Measurements from ENCODE around the gene EIF1AD. TPM values are rescaled to one million over a fixed set of nuclear protein-coding genes. Genes with fewer than 3 reads are reported as not detected.

EIF1AD gene
- total RNA-seq, 2 experiments from 2014 or later = 53.5 to 54.2 TPM

DNA sequence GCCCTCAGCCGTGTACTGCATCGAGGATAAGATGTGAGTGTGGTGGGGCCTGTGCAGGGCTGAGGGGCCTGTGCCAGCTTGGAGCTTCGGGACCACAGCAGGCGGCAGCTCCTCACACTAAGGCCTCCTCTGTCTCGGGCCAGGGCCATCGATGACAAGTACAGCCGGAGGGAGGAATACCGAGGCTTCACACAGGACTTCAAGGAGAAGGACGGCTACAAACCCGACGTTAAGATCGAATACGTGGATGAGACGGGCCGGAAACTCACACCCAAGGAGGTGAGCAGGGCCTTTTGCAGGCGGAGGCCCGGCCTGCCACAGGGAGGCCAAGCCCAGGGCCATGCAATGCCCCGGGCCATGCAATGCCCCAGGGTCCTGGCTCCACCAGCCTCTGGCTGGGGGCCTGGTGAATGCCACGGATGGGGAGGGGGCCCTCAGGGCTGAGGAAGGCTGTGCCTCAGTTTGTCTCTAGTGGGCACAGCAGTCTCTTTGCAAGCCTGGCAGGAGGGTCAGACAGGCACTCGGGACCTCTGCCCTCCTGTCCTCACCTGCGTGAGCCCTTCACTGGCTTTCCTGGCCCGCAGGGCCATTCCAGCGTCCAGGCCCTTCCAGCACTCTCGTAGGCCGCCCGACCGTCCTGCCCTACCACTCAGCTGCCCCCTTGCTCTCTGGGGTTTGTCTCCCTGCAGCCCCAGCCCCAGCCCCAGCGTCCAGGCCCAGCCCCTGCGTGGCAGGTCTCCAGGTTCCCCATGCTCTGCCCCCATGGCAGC lies 24.2 kb downstream of the EIF1AD start:
- H3K36me3 Mint-ChIP-seq (ENCODE audit: low read depth) = peaks cover 42% of the 10 kb centered on the region

DNA sequence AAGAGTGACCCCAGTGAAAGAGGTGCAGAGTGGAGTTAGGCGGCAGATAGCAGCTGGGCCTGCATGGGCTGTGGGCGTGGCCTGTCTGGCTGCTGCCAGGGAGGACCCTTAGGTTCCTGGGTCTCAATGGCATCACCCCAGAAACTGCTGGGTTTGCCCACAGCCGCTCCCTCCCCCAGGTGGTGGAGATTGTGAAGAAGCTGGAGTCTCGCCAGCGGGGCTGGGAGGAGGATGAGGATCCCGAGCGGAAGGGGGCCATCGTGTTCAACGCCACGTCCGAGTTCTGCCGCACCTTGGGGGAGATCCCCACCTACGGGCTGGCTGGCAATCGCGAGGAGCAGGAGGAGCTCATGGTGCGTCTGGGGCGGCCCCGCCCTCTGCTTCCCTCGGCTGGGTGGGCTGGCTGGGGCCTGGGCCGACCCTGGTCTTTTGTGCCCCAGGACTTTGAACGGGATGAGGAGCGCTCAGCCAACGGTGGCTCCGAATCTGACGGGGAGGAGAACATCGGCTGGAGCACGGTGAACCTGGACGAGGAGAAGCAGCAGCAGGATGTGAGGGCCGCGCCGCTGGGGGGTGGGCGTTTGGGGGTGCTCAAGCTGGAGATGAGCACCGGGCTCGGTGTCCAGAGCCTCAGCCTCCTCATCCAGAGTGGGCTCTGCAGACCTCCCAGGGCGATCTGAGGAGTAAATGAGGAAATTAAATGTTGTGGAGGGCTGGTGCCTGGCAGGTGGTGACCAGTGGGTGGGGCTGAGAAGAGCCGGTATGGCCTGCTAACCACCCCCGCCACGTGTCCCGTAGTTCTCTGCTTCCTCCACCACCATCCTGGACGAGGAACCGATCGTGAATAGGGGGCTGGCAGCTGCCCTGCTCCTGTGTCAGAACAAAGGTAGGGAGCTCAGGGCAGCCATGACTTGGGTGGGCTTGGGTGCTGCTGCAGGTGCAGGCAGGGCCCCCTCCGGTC lies 25.5 kb downstream of the EIF1AD start:
- CTCF ChIA-PET = no interaction called here
- DNase-seq (no peak), ATAC-seq (no peak)
- no peaks in the 10 kb centered on the region for H3K4me1 Mint-ChIP-seq (ENCODE audit: low read depth)
- POLR2A ChIA-PET = interaction anchor here (1.6 kb wide), 1 partner anchor 11 kb away, joined by 3 read pairs; no protein-coding TSS in a partner anchor
- H3K27me3 Mint-ChIP-seq (ENCODE audit: low read depth) = no peaks in the 10 kb centered on the region
- no peaks in the 10 kb centered on the region for H3K9me3 Mint-ChIP-seq (ENCODE audit: insufficient read depth)
- H3K36me3 Mint-ChIP-seq (ENCODE audit: low read depth) = peaks cover 48% of the 10 kb centered on the region
- no peak overlapping the region for H3K4me3 Mint-ChIP-seq
- peak overlapping the region; percentile 18 for H3K27ac Mint-ChIP-seq

More for the DNA sequence above, 24.2 kb downstream of the EIF1AD start:
- H3K4me3 Mint-ChIP-seq = no peak overlapping the region
- H3K9me3 Mint-ChIP-seq (ENCODE audit: insufficient read depth) = no peaks in the 10 kb centered on the region
- ATAC-seq (no peak), DNase-seq (no peak)
- ChIA-PET POLR2A (interaction anchor here (1.6 kb wide), 1 partner anchor 13 kb away, joined by 3 read pairs; no protein-coding TSS in a partner anchor), CTCF (interaction anchor here (2.0 kb wide), 1 partner anchor 93 kb away, joined by 10 read pairs; no protein-coding TSS in a partner anchor)
- no peaks in the 10 kb centered on the region for H3K4me1 Mint-ChIP-seq (ENCODE audit: low read depth)
- no peak overlapping the region for H3K27ac Mint-ChIP-seq
- H3K27me3 Mint-ChIP-seq (ENCODE audit: low read depth) = no peaks in the 10 kb centered on the region

DNA sequence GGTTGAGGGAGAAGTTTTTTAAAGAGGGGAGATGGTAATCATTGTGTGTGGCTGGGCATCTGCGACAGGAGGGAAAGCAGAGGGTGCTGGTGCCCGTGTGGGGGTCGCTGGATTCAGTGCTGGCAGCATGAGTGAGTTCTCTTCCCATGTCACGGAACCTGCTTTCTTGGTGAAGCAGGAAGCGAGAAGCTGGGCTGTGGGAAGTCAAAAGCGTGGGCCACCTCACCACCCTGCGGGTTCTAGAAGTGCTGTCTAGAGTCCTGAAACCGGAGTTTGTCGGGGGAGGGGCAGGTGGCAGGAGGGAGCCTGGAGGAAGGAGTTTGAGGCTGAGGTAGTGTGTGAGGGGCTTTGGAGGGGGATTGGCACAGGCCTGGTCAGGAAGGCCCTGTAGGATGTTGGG lies 26.2 kb downstream of the EIF1AD start:
- H3K9me3 Mint-ChIP-seq (ENCODE audit: insufficient read depth) = no peaks in the 10 kb centered on the region
- peak overlapping the region; percentile 18 for H3K27ac Mint-ChIP-seq
- no peaks in the 10 kb centered on the region for H3K27me3 Mint-ChIP-seq (ENCODE audit: low read depth)
- no peak for ATAC-seq
- CTCF ChIA-PET = no interaction called here
- POLR2A ChIA-PET = no interaction called here
- H3K36me3 Mint-ChIP-seq (ENCODE audit: low read depth) = peaks cover 48% of the 10 kb centered on the region
- H3K4me1 Mint-ChIP-seq (ENCODE audit: low read depth) = no peaks in the 10 kb centered on the region
- DNase-seq = no peak
- H3K4me3 Mint-ChIP-seq = no peak overlapping the region

DNA sequence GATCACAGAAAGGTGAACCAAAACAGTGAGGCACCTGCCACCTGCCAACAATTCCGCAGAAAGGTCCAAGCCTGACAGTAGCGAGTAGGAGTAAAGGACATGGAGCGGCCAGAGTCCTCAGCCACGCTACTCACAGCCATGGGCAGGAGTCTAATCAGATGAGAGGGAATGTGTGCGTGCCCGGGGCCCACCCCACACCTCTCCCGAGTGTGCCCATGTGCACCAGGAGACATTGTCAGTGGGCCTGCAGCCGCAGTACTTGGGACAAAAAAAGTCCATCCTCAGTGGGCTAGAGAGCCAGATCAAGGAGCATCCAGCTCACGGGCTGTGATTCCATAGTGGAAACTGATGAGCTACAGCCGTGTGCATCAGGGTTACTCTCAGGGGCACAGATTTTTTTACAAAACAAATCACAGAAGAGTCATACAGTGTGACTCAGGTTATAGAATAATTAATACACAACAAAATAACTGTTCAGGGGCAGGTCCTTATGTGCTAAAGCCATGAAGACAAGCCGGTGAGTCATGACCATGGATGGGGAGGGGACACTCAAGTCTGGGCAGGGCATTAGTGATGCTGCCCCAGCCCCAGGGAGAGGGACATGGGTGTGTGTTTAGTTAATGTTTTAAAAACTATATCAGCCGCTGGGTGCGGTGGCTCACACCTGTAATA lies 28.4 kb downstream of the EIF1AD start:
- H3K9me3 Mint-ChIP-seq (ENCODE audit: insufficient read depth) = no peaks in the 10 kb centered on the region
- H3K27me3 Mint-ChIP-seq (ENCODE audit: low read depth) = no peaks in the 10 kb centered on the region
- H3K4me3 Mint-ChIP-seq = no peak overlapping the region
- POLR2A ChIA-PET = no interaction called here
- peak overlapping the region; percentile 2 for H3K27ac Mint-ChIP-seq
- peaks cover 3% of the 10 kb centered on the region for H3K4me1 Mint-ChIP-seq (ENCODE audit: low read depth)
- CTCF ChIA-PET = interaction anchor here (1.0 kb wide), 1 partner anchor 44 kb away, joined by 3 read pairs; no protein-coding TSS in a partner anchor
- peaks cover 49% of the 10 kb centered on the region for H3K36me3 Mint-ChIP-seq (ENCODE audit: low read depth)
- DNase-seq (no peak), ATAC-seq (no peak)

DNA sequence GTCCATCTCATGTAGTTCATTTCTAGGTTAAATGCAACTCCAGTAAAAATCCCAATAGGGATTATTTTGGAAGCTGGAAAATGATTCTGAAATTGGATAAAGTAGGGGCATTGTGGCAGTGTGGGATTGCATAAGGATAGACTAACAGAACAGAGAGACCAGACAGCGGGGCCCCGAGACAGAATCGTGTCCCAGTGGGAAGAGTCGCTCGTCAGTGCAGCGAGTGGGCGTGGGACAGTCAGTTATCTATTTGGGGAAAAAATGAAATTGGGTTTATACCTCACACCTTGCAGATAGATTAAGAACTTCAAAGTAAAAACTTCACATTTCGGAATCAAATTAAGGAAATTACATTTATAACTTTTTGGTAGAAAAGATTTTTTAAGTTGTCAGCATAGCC lies 29.8 kb downstream of the EIF1AD start:
- Mint-ChIP-seq H3K36me3 (ENCODE audit: low read depth) (peaks cover 51% of the 10 kb centered on the region), H3K27ac (no peak overlapping the region), H3K9me3 (ENCODE audit: insufficient read depth) (no peaks in the 10 kb centered on the region), H3K27me3 (ENCODE audit: low read depth) (no peaks in the 10 kb centered on the region), H3K4me3 (no peak overlapping the region), H3K4me1 (ENCODE audit: low read depth) (peaks cover 3% of the 10 kb centered on the region)
- ChIA-PET CTCF (interaction anchor here (1.0 to 3.0 kb wide), 3 partner anchors 81 to 88 kb away, joined by 3 to 15 read pairs (median 13); partner anchors contain the start of genes CCDC85B and FIBP), POLR2A (no interaction called here)
- ATAC-seq (no peak), DNase-seq (no peak)

DNA sequence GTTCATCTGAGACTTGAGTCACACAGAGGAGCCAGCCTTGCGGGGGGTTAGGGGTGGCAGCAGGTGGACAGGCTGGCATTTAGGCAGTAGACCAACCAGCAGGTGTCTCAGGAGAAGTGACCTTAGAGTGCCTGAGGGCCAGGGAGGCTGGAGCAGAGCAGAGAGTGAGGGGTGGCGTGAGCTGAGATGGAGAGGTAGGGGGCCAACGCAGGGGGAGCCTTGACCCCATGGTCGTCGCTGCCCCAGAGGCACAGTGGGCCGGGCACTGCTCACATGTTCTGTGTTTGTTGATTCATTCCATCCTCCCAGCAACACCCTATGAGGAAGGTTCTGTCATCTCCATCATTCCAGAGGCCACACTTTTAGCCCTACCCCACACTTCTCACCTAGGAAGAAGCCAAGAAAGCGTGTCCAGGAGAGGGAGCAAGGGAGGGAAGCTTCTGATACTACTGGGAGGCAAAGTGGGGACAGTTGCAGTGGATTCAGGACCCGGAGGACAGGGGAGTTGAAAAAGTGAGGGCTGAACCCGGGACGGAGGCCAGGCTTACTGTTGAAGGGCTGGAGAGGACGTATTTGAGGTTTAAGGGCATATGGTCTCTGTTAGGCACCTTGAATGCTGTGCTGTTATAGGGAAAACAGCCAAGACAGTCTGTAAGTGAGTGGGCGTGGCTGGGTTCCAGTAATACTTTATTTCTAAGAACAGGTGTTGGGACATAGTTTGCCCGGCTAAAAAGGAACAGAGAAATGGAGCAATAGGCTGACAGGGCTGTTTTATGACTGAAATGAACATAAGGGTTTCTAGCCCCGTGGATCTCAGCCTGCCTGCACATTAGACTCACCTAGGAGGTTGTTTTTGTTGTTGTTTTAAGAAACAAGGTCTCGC lies 33.1 kb downstream of the EIF1AD start:
- peaks cover 58% of the 10 kb centered on the region for H3K36me3 Mint-ChIP-seq (ENCODE audit: low read depth)
- H3K27me3 Mint-ChIP-seq (ENCODE audit: low read depth) = no peaks in the 10 kb centered on the region
- no peak overlapping the region for H3K4me3 Mint-ChIP-seq
- ATAC-seq (no peak), DNase-seq (no peak)
- H3K4me1 Mint-ChIP-seq (ENCODE audit: low read depth) = peaks cover 12% of the 10 kb centered on the region
- POLR2A ChIA-PET = no interaction called here
- CTCF ChIA-PET = interaction anchor here (1.2 kb wide), 1 partner anchor 84 kb away, joined by 3 read pairs; no protein-coding TSS in a partner anchor
- no peak overlapping the region for H3K27ac Mint-ChIP-seq
- H3K9me3 Mint-ChIP-seq (ENCODE audit: insufficient read depth) = no peaks in the 10 kb centered on the region

DNA sequence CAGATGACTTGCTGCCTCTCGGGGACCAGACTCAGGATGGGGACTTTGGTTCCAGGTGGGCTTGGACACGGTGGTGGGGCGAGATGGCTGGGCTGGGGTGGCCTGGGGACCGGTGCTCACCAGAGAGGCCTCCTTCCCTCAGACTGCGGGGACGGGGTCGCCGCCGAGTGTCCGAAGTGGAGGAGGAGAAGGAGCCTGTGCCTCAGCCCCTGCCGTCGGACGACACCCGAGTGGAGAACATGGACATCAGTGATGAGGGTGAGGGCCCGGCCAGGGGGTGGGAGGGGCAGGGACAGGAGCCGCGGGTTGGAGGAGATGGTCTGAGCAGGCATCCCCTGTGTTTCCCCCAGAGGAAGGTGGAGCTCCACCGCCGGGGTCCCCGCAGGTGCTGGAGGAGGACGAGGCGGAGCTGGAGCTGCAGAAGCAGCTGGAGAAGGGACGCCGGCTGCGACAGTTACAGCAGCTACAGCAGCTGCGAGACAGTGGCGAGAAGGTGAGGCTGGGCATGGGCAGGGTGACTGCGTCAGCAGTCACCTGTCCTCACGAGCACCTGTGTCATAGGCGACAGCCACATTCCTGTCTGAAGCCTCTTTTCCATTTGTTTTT lies 34.5 kb downstream of the EIF1AD start:
- no peaks in the 10 kb centered on the region for H3K9me3 Mint-ChIP-seq (ENCODE audit: insufficient read depth)
- no peaks in the 10 kb centered on the region for H3K27me3 Mint-ChIP-seq (ENCODE audit: low read depth)
- peaks cover 61% of the 10 kb centered on the region for H3K36me3 Mint-ChIP-seq (ENCODE audit: low read depth)
- ChIA-PET CTCF (no interaction called here), POLR2A (interaction anchor here (0.5 to 0.9 kb wide), 2 partner anchors 45 to 211 kb away, joined by 3 to 4 read pairs; no protein-coding TSS in a partner anchor)
- DNase-seq (no peak), ATAC-seq (no peak)
- no peak overlapping the region for H3K4me3 Mint-ChIP-seq
- H3K4me1 Mint-ChIP-seq (ENCODE audit: low read depth) = peaks cover 25% of the 10 kb centered on the region
- H3K27ac Mint-ChIP-seq = no peak overlapping the region

DNA sequence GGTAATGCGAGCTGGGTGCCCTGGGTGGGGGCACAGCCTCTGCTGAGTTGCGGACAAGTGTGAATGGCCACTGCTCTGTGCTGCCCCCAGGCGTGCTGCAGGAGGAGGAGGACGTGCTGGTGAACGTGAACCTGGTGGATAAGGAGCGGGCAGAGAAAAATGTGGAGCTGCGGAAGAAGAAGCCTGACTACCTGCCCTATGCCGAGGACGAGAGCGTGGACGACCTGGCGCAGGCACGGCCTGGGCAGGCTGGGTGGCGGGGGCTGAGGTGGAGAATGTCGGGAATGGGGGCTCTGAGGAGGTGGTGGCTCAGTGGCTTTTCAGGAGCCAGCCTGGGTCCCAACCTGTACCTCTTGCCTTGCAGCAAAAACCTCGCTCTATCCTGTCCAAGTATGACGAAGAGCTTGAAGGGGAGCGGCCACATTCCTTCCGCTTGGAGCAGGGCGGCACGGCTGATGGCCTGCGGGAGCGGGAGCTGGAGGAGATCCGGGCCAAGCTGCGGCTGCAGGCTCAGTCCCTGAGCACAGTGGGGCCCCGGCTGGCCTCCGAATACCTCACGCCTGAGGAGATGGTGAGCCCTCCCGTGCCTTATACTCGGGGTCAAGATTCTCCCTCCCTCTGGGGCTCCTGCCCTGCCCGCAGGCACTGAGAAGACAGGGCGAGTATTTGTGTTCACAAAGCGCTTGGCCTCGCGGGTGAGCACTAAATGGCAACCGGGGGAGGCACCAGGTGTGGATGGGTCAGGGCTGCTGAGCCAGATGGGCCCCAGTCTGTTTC lies 35.8 kb downstream of the EIF1AD start:
- no peaks in the 10 kb centered on the region for H3K27me3 Mint-ChIP-seq (ENCODE audit: low read depth)
- ChIA-PET POLR2A (interaction anchor here (1.1 kb wide), 1 partner anchor 82 kb away, joined by 4 read pairs; no protein-coding TSS in a partner anchor), CTCF (no interaction called here)
- H3K9me3 Mint-ChIP-seq (ENCODE audit: insufficient read depth) = no peaks in the 10 kb centered on the region
- H3K4me1 Mint-ChIP-seq (ENCODE audit: low read depth) = peaks cover 33% of the 10 kb centered on the region
- peaks cover 58% of the 10 kb centered on the region for H3K36me3 Mint-ChIP-seq (ENCODE audit: low read depth)
- no peak for ATAC-seq
- H3K4me3 Mint-ChIP-seq = no peak overlapping the region
- H3K27ac Mint-ChIP-seq = no peak overlapping the region
- no peak for DNase-seq

DNA sequence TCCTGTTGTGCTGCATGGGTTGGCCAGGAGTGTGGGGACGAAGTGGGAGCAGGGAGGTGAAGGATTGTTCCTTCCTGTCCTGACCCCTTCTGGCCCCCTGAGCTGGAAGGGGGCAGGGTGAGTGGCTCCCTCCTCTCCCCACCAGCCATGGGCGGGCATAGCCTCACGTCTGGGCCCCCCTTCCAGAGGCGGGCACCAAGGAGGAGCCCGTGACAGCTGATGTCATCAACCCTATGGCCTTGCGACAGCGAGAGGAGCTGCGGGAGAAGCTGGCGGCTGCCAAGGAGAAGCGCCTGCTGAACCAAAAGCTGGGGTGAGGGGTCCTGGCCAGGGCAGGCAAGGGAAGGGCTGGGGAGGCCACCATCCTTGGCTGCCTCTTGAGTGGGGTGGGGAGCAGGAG lies 37.1 kb downstream of the EIF1AD start:
- Mint-ChIP-seq H3K27ac (no peak overlapping the region), H3K4me1 (ENCODE audit: low read depth) (peaks cover 38% of the 10 kb centered on the region), H3K9me3 (ENCODE audit: insufficient read depth) (no peaks in the 10 kb centered on the region), H3K36me3 (ENCODE audit: low read depth) (peaks cover 51% of the 10 kb centered on the region), H3K27me3 (ENCODE audit: low read depth) (no peaks in the 10 kb centered on the region), H3K4me3 (no peak overlapping the region)
- DNase-seq (no peak), ATAC-seq (no peak)
- CTCF ChIA-PET = no interaction called here
- POLR2A ChIA-PET = interaction anchor here (0.6 to 1.3 kb wide), 3 partner anchors 12 to 161 kb away, joined by 3 to 5 read pairs (median 3); partner anchors contain the start of gene CCDC85B

DNA sequence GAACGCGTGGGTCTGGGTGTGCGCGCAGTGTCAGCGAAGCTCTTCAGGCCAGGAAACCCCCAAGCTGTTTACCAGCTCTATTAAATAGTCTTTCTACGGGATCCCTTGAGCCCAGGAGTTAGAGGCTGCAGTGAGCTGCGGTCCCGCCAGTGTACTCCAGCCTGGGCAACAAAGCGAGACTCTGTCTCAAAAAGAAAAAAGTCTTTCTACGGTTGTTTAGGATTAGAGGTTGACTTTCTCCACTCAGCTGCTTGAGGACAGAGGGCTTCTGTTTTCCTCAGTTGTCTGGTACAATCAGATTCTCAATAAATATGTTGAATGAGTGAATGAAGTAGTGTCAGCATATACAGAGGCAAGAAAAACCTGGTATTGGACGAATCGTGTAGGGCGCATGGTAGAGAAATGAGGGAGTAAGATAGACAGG lies 39.8 kb downstream of the EIF1AD start:
- peak; percentile 20 for ATAC-seq
- DNase-seq = no peak
- ChIA-PET CTCF (interaction anchor here (1.1 to 6.0 kb wide), 5 partner anchors 23 to 182 kb away, joined by 3 to 35 read pairs (median 4); no protein-coding TSS in a partner anchor), POLR2A (interaction anchor here (0.6 to 1.3 kb wide), 5 partner anchors 72 to 401 kb away, joined by 3 to 8 read pairs (median 5); partner anchors contain the start of genes CCDC85B, FIBP and MUS81)
- H3K4me3 Mint-ChIP-seq = peak overlapping the region; percentile 94
- peaks cover 36% of the 10 kb centered on the region for H3K36me3 Mint-ChIP-seq (ENCODE audit: low read depth)
- H3K4me1 Mint-ChIP-seq (ENCODE audit: low read depth) = peaks cover 51% of the 10 kb centered on the region
- no peaks in the 10 kb centered on the region for H3K9me3 Mint-ChIP-seq (ENCODE audit: insufficient read depth)
- no peaks in the 10 kb centered on the region for H3K27me3 Mint-ChIP-seq (ENCODE audit: low read depth)
- peak overlapping the region; percentile 95 for H3K27ac Mint-ChIP-seq

Data from activated CD8-positive, alpha-beta T cell treated with anti-CD3 and anti-CD28 coated beads, Interleukin-2, amount 10 ng/mL, durations not matched to agents 7 days and 5 days (primary cell).